HFFc6 (cell line): ENCODE data around the gene OR4C6. TPM values are rescaled to one million over a fixed set of nuclear protein-coding genes. Genes with fewer than 3 reads are reported as not detected.

Experiments
- DNase-seq: peaks from one replicate; pipeline ENCODE4 v3.0.0-alpha.2; 2018
- H3K27ac Mint-ChIP-seq: 2 replicates; pipeline ENCODE4 v1.8.0; 2020; ENCODE audit warnings: mild to moderate bottlenecking, mixed read lengths
- H3K27me3 Mint-ChIP-seq: 2 replicates; pipeline ENCODE4 v1.8.0; 2021; ENCODE audit warnings: mild to moderate bottlenecking, moderate library complexity, mixed read lengths; ENCODE audit not compliant: insufficient read depth
- H3K36me3 Mint-ChIP-seq: 2 replicates; pipeline ENCODE4 v1.8.0; 2021; ENCODE audit warnings: low read depth, mixed read lengths
- H3K4me1 Mint-ChIP-seq: 2 replicates; pipeline ENCODE4 v1.8.0; 2020; ENCODE audit warnings: low read depth, mixed read lengths
- H3K4me3 Mint-ChIP-seq: 2 replicates; pipeline ENCODE4 v1.8.0; 2020; ENCODE audit warnings: mild to moderate bottlenecking, moderate library complexity, mixed read lengths
- H3K9me3 Mint-ChIP-seq: 2 replicates; pipeline ENCODE4 v1.8.0; 2020; ENCODE audit warnings: mild to moderate bottlenecking, mixed read lengths
- total RNA-seq, 6 experiments: library from RNA; stranded (reverse); fragmentation: NEBNext Ultra II Directional; extraction: Animal tissue kit (Norgen Biotek cat#: 25700); gene quantifications; 2 replicates in 1 of 6; 3 replicates in 5 of 6; pipeline ENCODE4 v1.2.3, GENCODE V29; 2021
- TF ChIP-seq, protein P1 (sequence below): fragments of 200-600 bp; sonication (generic); IDR thresholded peaks from 2 replicates; pipeline ENCODE4 v1.5.0; 2021; ENCODE audit warnings: antibody characterized with exemption, mild to moderate bottlenecking

OR4C6 gene
- total RNA-seq, 6 experiments from 2014 or later = not detected

DNA sequence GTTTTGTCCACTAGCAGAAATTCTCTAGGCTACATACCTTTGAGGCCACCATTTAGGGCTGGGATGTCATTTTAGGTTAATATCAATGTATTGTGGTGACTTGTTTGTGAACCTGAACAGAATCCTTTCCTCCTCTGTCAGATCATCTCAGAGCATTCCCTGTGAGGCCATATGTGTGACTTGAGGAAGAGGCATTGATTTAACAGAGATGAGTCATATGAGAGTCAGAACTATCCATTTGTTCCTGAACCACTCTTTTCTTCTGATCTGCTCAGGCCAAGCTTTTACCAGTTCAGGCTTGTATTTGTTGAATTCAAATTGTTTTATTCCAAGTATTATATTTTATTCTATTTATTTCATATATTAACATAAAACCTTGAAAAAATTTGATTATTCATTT is 6.9 kb upstream of the OR4C6 start:
- Mint-ChIP-seq H3K36me3 (no peaks in the 10 kb centered on the region), H3K4me3 (no peak overlapping the region), H3K27me3 (no peaks in the 10 kb centered on the region), H3K9me3 (peaks cover 6% of the 10 kb centered on the region; the same call in 1 of the 2 replicates), H3K4me1 (no peaks in the 10 kb centered on the region), H3K27ac (no peak overlapping the region)
- DNase-seq = no peak
- TF ChIP-seq, protein P1, sequence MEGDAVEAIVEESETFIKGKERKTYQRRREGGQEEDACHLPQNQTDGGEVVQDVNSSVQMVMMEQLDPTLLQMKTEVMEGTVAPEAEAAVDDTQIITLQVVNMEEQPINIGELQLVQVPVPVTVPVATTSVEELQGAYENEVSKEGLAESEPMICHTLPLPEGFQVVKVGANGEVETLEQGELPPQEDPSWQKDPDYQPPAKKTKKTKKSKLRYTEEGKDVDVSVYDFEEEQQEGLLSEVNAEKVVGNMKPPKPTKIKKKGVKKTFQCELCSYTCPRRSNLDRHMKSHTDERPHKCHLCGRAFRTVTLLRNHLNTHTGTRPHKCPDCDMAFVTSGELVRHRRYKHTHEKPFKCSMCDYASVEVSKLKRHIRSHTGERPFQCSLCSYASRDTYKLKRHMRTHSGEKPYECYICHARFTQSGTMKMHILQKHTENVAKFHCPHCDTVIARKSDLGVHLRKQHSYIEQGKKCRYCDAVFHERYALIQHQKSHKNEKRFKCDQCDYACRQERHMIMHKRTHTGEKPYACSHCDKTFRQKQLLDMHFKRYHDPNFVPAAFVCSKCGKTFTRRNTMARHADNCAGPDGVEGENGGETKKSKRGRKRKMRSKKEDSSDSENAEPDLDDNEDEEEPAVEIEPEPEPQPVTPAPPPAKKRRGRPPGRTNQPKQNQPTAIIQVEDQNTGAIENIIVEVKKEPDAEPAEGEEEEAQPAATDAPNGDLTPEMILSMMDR = no peak

- H3K27ac Mint-ChIP-seq = no peak overlapping the region
- TF ChIP-seq, protein P1 = no peak
Observed at GRCh38 chr11:55658031-55658573, 3.9 kb upstream of the OR4C6 start.

DNA sequence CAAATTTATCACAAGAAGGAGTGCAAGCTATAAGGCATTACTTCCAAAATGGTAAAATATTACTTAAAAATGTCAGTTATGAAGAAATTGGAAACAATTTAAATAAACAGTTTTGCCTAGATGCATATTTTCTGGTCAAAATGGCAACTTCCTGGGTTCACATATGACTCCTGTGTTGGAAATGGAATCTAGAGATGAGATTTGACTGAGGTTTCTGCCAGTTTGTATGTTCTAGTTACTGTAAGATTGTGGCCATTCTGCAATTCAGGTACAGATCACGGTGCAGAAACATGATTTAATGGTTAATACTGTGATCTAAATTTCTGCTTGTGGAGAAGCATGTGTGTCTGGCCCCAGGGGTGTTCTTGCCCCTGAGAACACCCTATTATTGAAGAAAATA is 3.4 kb upstream of the OR4C6 start:
- Mint-ChIP-seq H3K36me3 (no peaks in the 10 kb centered on the region), H3K4me1 (no peaks in the 10 kb centered on the region), H3K4me3 (no peak overlapping the region), H3K27ac (no peak overlapping the region), H3K27me3 (no peaks in the 10 kb centered on the region), H3K9me3 (no peaks in the 10 kb centered on the region; the same call in 1 of the 2 replicates)
- DNase-seq = no peak
- TF ChIP-seq, protein P1 = no peak

More at GRCh38 chr11:55658031-55658573, 3.9 kb upstream of the OR4C6 start:
- Mint-ChIP-seq H3K4me3 (no peak overlapping the region), H3K36me3 (no peaks in the 10 kb centered on the region), H3K9me3 (no peaks in the 10 kb centered on the region; the same call in 1 of the 2 replicates), H3K27me3 (no peaks in the 10 kb centered on the region), H3K4me1 (no peaks in the 10 kb centered on the region)
- no peak for DNase-seq

GRCh38 chr11:55669376-55669775 is 7.4 kb downstream of the OR4C6 start:
- Mint-ChIP-seq H3K4me1 (no peaks in the 10 kb centered on the region), H3K4me3 (no peak overlapping the region), H3K27me3 (no peaks in the 10 kb centered on the region), H3K36me3 (no peaks in the 10 kb centered on the region), H3K27ac (no peak overlapping the region), H3K9me3 (0 out of 2 replicates have a peak, but pooled peaks cover 4% of the 10 kb centered on the region)
- no peak for DNase-seq
- TF ChIP-seq, protein P1 = no peak

DNA sequence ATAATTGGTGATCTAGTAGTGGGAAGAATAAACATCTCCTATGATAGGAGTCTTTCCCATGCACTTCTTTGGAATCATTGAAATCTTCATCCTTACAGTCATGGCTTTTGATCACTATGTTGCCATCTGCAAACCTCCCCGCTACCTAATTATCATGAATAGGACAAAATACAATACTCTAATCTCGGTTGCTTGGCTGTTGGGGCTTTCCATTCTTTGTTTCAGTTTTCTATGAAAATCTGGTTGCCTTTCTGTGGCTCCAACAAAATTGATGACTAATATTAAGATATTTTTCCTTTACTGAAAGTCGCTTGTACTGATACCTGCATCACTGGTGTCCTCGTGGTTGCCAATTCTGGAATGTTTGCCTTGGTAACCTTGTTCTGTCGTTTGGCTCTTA is 11.9 kb downstream of the OR4C6 start:
- TF ChIP-seq, protein P1 = no peak
- no peak overlapping the region for H3K27ac Mint-ChIP-seq
- H3K27me3 Mint-ChIP-seq = no peaks in the 10 kb centered on the region
- no peaks in the 10 kb centered on the region for H3K4me1 Mint-ChIP-seq
- no peak for DNase-seq
- H3K9me3 Mint-ChIP-seq = no peaks in the 10 kb centered on the region
- no peaks in the 10 kb centered on the region for H3K36me3 Mint-ChIP-seq
- H3K4me3 Mint-ChIP-seq = no peak overlapping the region

- DNase-seq = no peak
- TF ChIP-seq, protein P1 = no peak
- Mint-ChIP-seq H3K27me3 (no peaks in the 10 kb centered on the region), H3K27ac (no peak overlapping the region), H3K4me3 (no peak overlapping the region), H3K9me3 (peaks cover 4% of the 10 kb centered on the region; the same call in 1 of the 2 replicates), H3K4me1 (no peaks in the 10 kb centered on the region), H3K36me3 (no peaks in the 10 kb centered on the region)
Observed at GRCh38 chr11:55697817-55698216, 35.8 kb downstream of the OR4C6 start.
